ENCODE results near the gene ZBTB4.

Gene ZBTB4

DNA sequence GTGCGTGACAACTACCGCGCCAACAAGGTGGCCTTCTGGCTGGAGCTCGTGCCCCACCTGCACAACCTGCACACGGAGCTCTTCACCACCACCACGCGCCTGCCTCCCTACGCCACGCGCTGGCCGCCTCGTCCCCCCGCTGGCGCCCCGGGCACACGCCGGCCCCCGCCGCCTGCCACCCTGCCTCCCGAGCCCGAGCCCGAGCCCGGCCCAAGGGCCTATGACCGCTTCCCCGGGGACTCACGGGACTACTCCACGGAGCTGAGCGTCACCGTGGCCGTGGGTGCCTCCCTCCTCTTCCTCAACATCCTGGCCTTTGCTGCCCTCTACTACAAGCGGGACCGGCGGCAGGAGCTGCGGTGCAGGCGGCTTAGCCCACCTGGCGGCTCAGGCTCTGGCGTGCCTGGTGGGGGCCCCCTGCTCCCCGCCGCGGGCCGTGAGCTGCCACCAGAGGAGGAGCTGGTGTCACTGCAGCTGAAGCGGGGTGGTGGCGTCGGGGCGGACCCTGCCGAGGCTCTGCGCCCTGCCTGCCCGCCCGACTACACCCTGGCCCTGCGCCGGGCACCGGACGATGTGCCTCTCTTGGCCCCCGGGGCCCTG lies 62.3 kb downstream of the ZBTB4 start:
- no peak for DNase-seq

GRCh38 chr17:7416323-7416722 lies 63.1 kb downstream of the ZBTB4 start:
- no peak for DNase-seq

DNA sequence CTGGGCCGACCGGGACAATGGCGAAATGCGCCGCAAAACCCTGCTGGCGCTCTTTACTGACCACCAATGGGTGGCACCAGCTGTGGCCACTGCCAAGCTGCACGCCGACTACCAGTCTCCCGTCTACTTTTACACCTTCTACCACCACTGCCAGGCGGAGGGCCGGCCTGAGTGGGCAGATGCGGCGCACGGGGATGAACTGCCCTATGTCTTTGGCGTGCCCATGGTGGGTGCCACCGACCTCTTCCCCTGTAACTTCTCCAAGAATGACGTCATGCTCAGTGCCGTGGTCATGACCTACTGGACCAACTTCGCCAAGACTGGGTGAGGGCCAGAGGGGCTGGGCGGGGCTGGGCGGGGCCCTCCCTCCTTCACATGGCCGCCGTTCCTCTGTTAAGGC lies 63.6 kb downstream of the ZBTB4 start:
- no peak for DNase-seq

DNA sequence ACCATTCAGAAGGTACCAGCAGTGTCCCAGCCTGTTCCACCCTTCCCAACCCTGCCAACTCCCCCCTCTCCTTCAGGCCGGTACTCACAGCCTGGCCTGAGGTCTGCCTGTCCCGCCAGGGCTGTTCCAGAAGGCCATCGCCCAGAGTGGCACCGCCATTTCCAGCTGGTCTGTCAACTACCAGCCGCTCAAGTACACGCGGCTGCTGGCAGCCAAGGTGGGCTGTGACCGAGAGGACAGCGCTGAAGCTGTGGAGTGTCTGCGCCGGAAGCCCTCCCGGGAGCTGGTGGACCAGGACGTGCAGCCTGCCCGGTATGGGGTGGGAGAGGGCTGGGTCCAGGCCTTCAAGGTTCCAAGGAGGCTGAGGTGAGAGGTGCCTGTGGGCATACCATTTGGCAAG lies 64.6 kb downstream of the ZBTB4 start:
- no peak for DNase-seq

GRCh38 chr17:7413346-7413985 lies 66.0 kb downstream of the ZBTB4 start:
- no peak for DNase-seq

DNA sequence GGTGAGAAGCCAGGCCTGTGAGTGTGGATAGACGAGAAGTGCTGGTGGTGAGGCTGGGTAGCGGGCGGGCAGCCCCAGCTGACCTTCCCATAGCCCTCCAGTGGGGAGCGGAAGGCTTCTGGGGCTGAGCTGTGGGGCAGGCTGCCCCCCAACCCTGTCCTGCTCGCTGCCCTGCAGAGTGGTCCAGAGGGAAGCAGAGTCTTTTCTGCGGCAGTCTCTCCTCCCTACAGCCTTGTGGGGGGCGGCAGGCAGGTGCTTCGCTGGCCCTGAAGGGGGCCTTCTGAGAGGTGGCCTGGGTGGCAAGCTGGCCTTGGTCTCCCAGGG lies 68.0 kb downstream of the ZBTB4 start:
- no peak for DNase-seq

DNA sequence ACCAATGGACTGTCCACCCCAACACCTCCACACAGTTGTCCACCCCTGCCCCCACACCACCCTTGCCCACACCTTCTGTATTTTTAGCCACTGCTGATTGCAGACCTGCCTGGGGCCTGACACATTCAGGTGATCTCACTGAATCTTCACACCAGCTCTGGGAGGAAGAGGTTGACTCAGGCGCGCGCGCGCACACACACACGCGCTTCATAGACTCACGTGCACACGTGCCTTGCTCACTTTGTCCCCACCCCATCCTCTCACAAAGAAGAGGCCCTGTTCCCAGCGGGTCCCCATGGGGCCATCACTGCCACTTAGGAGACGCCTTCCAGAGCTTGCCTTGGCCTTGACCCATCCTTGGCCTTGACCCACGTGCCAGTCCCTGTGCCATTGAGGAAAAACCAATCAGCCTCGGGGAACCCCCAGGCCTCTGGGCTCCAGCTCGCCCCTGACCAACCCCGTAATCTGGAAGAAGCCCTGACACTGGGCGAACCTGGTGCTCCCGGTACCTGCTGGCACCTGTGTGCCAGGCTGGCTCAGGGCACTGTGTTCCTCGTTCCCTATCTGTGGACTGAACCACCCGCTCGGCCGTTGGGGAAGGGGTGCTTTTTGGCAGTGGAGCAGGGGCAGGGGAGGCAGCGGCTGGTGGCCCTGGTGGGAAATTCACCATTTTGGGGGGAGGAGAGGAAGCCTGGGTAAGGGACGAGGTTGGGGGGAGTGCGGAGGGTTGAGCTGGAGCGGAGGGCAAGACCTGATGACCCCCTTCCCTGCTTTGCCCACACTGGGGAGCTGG lies 68.6 kb downstream of the ZBTB4 start:
- DNase-seq, result no peak

DNA sequence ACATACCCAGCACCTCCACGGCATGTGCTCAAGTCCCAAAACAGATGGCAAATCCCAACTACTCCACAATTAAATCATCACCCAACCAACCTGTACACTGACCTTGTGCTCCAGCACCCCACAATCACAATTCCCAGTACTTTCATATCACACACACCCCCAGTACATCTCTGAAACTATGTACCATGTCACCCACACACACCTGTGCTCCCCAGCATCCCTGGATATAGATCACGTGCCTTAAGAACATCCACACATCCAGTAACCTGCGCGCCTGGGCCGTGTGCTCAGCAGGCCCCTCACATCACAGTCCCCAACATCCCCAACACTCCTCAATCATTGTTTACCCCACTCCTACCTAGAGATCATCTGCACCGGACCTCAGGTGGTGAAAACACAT lies 69.7 kb downstream of the ZBTB4 start:
- no peak for DNase-seq

Data from NCI-H446 (cell line).